Measurements from ENCODE around the gene CD55.

Gene CD55

GRCh38 chr1:207323425-207324225, 2.1 kb downstream of the CD55 start:
- in situ Hi-C loops (cut with MboI; ENCODE audit: low sequenced_read_pairs, unreplicated experiment) = no loop called here
- DNase-seq (ENCODE audit: low spot score) = no peak
- TF ChIP-seq, protein P1, sequence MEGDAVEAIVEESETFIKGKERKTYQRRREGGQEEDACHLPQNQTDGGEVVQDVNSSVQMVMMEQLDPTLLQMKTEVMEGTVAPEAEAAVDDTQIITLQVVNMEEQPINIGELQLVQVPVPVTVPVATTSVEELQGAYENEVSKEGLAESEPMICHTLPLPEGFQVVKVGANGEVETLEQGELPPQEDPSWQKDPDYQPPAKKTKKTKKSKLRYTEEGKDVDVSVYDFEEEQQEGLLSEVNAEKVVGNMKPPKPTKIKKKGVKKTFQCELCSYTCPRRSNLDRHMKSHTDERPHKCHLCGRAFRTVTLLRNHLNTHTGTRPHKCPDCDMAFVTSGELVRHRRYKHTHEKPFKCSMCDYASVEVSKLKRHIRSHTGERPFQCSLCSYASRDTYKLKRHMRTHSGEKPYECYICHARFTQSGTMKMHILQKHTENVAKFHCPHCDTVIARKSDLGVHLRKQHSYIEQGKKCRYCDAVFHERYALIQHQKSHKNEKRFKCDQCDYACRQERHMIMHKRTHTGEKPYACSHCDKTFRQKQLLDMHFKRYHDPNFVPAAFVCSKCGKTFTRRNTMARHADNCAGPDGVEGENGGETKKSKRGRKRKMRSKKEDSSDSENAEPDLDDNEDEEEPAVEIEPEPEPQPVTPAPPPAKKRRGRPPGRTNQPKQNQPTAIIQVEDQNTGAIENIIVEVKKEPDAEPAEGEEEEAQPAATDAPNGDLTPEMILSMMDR (IDR thresholded peaks at IDR 0.05; ENCODE audit: borderline replicate concordance, control extremely low read depth, extremely low read depth, insufficient read depth, missing control alignments) = no peak

- in situ Hi-C loops (cut with MboI; ENCODE audit: low sequenced_read_pairs, unreplicated experiment) = no loop called here
- no peak for DNase-seq (ENCODE audit: low spot score)
- TF ChIP-seq, protein P1 (IDR thresholded peaks at IDR 0.05; ENCODE audit: borderline replicate concordance, control extremely low read depth, extremely low read depth, insufficient read depth, missing control alignments) = no peak
These were observed 6.5 kb downstream of the CD55 start for GRCh38 chr1:207328004-207328403.

DNA sequence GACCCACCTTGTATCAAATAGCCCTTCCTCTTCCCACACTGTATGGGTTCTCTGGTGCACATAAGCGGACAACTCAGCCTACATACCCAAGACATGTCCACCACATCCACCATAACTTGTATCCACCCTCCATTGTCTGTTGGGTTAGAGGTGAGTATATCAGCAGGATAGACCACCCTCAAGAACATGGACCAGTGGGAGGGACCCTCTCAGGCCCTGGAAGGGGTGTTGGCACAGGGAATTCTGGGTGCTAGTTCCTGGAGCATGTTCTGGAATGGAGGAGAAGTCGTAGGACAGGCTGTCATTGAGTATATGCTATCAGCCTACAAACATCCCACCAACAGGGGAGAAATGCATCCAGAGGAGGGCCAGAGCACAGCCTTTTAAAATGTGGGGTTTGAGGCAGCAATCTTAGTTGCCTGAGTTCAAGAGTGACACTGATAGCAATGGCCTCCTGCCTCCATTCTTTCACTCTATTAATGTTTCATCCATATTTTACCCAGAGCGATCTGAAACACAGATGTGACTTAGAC, 7.5 kb downstream of the CD55 start:
- TF ChIP-seq, protein P1 (IDR thresholded peaks at IDR 0.05; ENCODE audit: borderline replicate concordance, control extremely low read depth, extremely low read depth, insufficient read depth, missing control alignments) = no peak
- DNase-seq (ENCODE audit: low spot score) = no peak
- in situ Hi-C loops (cut with MboI; ENCODE audit: low sequenced_read_pairs, unreplicated experiment) = no loop called here

DNA sequence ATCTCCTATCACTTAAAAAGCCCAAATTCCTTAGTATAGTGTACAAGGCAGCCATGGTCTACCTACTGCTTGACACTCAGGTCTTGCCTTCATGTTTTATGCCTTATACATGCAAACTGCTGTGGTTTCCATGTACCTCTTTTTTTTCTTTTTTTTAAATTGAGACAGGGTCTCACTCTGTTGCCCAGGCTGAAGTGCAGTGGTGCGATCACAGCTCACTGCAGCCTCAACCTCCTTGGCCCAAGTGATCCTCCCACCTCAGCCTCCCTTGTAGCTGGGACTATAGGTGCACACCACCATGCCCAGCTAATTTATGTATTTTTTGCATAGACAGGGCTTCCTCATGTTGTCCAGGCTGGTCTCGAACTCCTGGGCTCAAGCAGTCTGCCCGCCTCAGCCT, 8.0 kb downstream of the CD55 start:
- TF ChIP-seq, protein P1 (IDR thresholded peaks at IDR 0.05; ENCODE audit: borderline replicate concordance, control extremely low read depth, extremely low read depth, insufficient read depth, missing control alignments) = no peak
- DNase-seq (ENCODE audit: low spot score) = no peak
- in situ Hi-C loops (cut with MboI; ENCODE audit: low sequenced_read_pairs, unreplicated experiment) = no loop called here

DNA sequence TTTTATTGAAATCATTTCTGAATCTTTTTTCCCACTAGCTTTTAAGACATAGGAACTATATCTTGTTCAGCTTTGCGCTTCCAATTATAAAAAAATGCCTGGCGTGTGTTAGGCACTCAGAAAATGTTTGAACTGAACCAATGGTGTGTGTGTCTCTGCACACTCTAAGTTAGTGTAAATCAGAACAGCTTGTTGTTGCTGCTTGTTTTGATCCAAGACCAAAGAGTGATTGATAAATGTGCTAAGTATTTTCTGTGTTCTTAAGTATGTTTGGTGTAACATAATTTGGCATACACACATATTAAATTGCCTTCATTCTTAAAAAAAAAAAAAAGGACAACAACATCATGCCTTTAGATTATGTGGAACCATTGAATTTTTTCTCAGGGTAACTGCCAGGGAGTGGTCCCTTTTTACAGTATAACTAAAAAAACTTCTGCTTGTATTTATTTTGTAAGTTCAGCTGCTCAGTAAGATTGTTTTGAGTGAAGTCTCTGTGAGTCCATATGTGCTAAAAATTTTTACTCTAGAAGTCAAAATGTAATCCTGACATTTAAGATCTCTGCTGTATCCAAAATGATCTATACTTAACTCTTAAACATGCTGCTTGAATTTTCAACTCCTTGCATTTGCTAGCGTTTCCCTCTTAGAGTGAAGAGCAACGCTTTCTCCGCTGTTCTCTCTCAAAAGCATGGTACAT, 8.7 kb downstream of the CD55 start:
- DNase-seq (ENCODE audit: low spot score) = no peak
- TF ChIP-seq, protein P1 (IDR thresholded peaks at IDR 0.05; ENCODE audit: borderline replicate concordance, control extremely low read depth, extremely low read depth, insufficient read depth, missing control alignments) = no peak
- in situ Hi-C loops (cut with MboI; ENCODE audit: low sequenced_read_pairs, unreplicated experiment) = no loop called here

- no peak for DNase-seq (ENCODE audit: low spot score)
- in situ Hi-C loops (cut with MboI; ENCODE audit: low sequenced_read_pairs, unreplicated experiment) = no loop called here
- TF ChIP-seq, protein P1 (IDR thresholded peaks at IDR 0.05; ENCODE audit: borderline replicate concordance, control extremely low read depth, extremely low read depth, insufficient read depth, missing control alignments) = no peak
These were observed 10.2 kb downstream of the CD55 start for GRCh38 chr1:207331354-207332313.

All from GM13976 (cell line).